Measurements from ENCODE around the gene OGFR.

OGFR gene

GRCh38 chr20:62825986-62826645 lies 21.5 kb downstream of the OGFR start:
- no peak for DNase-seq (ENCODE audit: low read depth)

DNA sequence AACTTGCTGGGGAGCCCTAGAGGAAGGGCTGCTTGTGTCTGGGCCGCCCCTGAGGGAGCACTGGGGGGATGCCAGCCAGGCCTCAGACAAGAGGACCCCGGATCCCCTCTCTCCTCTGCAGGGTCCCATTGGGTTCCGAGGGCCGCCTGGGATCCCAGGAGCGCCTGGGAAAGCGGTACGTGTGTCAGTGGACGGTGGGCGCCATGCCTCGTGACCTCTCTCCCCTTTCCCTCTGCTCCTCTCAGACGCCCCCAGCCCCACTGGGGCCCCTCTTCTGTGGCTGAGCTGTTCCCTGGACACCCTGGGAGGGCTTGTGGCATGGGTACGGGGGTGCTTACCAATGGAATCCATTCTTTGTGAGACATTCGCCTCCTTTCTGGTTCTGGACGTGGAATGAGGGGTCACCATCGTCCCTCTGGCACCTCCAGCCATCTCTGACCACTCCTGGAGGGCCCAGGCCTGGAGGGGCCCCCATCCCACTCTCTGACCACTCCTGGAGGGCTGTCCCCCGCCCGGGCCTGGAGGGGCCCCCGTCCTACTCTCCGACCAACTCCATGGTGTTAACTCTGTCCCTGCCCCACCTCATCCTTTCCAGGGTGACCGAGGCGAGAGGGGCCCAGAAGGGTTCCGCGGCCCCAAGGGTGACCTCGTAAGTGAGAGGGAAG lies 22.1 kb downstream of the OGFR start:
- DNase-seq (ENCODE audit: low read depth) = no peak

DNA sequence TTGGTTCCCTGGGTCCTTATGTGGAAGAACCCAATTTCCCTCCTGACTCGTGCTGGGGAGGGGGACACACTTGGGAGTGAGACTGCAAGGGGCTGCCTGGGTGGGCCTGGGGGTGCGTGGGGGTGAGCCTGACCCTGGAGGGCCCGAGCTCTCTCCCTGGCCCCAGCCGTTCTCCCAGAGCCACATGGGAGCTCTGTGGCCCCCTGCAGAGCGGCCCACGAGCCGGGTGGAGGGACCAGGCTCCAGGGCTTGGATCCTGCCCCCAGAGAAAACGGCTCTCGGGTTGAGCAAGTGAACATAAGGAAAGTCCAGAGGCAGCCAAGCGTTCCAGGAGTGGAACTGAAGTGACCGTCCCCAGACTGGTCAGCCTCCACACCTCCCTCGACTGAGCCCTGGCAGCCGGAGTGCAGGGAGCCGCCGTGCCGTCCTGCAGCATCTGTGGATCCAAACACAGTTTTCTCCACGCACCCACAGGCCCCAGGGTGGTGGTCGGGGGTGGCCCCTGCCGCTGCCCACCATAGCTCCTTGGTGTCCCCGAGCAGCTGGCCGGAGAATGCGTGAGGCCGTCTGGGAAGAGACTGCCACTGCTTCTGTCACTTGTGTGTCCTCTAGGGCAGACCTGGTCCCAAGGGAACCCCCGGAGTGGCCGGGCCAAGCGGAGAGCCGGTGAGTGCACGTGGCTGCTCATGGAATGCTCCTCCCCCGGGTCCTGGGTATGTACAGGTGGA lies 22.8 kb downstream of the OGFR start:
- no peak for DNase-seq (ENCODE audit: low read depth)

GRCh38 chr20:62828051-62828450 lies 23.4 kb downstream of the OGFR start:
- no peak for DNase-seq (ENCODE audit: low read depth)

DNA sequence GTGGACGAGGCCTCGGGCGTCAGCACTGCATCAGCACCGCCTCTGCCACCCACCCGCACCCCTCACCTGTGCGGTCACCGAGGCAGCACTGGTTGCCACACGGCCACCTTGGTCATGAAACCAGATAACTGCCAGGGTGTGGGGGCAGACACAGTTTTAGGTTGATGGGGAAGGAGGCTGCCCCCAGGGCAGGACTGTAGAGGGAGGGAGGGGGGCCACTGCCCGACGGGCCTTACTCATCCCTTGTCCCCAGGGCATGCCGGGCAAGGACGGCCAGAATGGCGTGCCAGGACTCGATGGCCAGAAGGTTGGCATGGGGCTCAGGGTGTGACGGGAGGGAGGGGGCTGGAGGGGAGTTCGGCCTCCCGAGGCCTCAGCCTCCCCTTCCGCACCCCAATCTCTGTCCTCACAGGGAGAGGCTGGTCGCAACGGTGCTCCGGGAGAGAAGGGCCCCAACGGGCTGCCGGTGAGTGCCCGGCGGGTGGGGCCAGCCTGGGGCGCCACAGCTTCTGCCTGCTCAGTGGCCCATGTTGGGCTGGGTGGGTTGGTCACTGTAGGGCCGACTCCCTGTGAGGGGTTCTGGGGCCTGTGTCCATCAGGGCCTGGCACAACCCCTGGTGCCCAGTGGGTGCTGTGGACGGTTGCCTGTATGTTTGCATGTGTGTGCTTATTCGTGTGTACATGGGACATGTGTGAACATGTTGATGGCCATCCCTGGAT lies 24.0 kb downstream of the OGFR start:
- no peak for DNase-seq (ENCODE audit: low read depth)

DNA sequence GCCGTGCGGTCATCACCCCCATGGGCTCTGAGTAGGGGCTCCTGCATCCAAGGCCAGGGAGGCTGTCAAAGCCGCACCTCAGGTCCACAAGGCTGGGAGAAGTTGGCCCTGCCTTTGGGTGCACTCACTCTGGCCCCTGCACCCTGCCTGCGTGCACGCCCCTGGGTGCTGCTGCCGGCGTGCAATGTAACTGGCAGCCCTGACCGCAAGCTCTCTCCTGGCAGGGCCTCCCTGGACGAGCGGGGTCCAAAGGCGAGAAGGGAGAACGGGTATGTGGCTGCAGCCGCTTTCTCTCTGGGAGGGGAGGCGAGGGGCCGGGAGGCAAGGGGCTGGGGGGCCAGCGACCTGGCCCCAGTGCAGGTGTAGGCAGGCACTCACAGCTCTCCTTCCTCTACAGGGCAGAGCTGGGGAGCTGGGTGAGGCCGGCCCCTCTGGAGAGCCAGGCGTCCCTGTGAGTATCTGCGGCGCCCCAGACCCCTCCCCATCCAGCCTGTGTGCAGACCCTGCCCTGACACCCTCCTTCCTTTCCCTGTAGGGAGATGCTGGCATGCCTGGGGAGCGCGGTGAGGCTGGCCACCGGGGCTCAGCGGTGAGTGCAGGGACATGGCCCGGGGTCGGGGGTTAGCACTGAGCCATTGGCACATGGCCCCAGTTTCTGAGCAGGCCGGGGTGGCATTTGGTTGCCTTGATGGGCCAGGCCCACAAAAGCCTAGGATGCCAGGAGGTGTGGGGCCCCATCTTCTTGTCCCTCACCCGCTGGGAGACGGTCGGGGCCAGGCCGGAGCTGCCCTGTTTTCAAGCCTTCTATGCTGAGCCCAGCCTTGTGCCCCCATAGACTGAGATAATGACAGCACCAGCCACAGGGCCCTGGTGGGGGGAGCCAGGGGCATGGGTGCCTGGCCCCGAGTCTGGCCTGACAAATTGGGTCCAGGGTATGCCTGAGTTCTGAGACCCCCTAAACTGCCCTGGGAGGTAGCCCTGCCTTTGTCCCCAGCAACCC lies 24.9 kb downstream of the OGFR start:
- DNase-seq (ENCODE audit: low read depth) = no peak

DNA sequence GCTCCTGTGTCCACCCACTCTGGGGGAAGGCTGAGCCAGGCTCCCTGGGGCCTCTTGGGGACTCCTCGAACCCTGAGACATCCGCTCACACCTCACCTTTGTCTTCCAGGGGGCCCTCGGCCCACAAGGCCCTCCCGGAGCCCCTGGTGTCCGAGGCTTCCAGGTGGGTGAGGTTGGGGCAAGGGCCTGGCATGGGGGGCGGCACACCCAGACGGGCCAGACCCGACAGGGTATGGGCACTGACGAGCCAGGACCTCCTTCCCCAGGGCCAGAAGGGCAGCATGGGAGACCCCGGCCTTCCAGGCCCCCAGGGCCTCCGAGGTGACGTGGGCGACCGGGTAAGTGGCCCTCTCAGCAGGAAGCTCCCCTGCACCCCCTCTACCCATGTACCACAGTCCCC lies 25.6 kb downstream of the OGFR start:
- no peak for DNase-seq (ENCODE audit: low read depth)

GRCh38 chr20:62830821-62831220 lies 26.2 kb downstream of the OGFR start:
- DNase-seq (ENCODE audit: low read depth) = no peak

DNA sequence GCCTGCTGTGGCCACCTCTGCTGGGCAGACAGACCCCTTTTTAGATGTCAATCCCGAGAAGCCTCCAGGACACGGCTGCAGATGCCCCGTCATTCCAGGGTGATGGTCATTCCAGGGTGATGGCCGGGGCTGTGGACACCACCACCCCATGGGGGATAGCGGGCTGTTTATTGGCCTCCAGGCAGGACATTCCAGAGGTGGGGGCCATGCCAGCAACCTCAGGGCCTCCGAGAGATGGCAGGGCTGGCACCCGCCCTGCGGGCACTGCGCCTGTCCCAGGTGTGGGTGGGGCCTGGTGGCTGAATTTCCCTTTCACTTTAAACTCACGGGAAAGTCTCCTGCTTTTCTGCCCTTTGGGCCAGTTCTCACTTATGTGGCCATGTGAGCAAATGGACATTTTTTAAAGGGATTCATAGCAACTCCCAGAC lies 26.7 kb downstream of the OGFR start:
- no peak for DNase-seq (ENCODE audit: low read depth)

- no peak for DNase-seq (ENCODE audit: low read depth)
Measured at GRCh38 chr20:62831854-62832211, 27.2 kb downstream of the OGFR start.

DNA sequence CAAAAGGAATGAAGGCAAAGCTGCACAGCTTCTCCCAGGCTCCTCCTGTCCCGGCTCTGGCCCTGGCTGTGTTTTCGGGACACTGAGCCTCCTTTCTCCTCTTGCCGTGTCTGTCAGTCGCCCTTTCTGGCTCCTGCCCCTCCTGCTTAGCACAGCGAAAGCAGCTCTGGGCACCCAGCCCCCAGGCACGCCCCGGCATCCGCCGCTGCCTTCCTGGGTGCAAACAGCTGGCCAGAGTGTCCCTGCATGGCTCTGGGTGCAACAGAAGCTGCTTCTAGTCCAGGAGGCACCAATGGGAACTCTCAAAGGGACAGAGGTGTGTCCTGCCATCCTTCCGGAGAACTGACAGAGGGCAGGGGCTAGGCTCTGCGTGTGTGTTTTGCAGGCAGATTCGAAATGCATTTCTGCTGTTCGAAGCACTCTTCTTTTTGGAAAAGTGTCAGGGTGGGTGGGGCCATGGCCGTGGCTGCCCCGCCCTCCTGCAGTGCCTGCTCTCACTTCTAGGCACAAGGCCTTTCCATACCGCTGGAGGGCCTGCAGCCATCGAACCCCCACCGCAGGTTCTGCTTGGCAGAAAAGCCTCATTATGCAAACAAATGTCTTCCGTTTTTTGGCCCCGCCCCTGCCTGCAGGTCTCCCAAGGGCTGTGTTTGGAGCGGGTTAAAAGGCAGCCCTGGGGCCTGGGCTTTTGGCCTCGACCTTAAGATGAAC lies 27.7 kb downstream of the OGFR start:
- no peak for DNase-seq (ENCODE audit: low read depth)

DNA sequence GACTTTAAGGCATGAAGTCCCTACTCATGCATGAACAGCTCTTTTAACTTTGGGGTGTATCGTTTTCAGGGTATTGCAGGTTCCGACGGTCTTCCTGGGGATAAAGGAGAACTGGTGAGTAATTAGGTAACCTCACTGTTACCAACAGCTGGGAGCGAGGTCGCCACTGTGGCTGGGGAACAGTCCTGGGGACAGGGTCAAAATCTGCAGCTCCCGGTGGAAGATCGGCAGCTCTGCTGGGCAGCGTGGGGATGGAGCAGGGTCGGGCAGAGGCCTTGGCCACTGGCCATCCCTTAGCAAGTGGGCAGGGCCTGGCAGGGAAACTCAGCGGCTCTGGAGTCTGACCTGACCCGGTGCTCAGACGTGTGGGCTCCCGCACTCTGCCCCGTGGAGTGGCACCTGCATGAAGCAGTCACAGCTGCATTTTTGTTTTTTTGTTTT lies 28.3 kb downstream of the OGFR start:
- DNase-seq (ENCODE audit: low read depth) = no peak

- no peak for DNase-seq (ENCODE audit: low read depth)
Measured at GRCh38 chr20:62834967-62835730, 30.5 kb downstream of the OGFR start.

- DNase-seq (ENCODE audit: low read depth) = no peak
Measured at GRCh38 chr20:62835931-62836861, 31.6 kb downstream of the OGFR start.

- DNase-seq (ENCODE audit: low read depth) = no peak
Measured at GRCh38 chr20:62836967-62837490, 32.4 kb downstream of the OGFR start.

GRCh38 chr20:62837790-62838127 lies 33.1 kb downstream of the OGFR start:
- no peak for DNase-seq (ENCODE audit: low read depth)

DNA sequence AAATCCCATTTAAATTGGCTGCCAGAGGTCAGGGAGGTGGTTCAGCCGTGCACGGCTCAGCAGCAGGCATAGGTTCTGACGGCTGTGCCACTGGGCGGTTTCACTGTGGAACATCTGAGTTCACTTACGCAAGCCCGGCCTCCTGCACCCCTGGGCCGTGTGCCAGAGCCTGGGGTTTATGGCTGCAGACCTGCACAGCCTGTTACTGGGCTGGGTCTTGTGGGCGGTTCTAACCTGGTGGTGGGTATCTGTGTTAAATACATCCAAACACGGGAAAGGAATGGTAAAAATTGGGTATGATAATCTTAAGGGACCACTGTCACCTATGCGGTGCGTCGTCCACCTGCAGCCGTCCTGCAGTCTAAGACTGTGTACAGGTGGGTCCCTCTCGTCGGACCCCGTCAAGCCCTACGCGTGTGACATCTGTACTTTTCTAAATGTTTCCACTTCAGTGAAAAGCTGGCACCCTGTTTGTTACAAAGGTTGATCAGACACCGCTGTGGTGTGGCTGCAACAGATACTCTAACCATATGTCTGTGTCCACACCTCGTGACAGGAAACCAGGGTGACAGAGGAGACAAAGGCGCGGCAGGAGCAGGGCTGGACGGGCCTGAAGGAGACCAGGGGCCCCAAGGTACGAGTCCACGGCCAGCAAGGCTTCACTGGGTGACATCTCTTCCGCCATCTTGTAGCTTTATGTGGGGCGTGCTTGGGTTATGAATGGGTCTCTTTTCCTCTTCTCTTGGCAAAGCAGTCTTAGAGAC lies 33.7 kb downstream of the OGFR start:
- no peak for DNase-seq (ENCODE audit: low read depth)

- DNase-seq (ENCODE audit: low read depth) = no peak
Measured at GRCh38 chr20:62839261-62839660, 34.6 kb downstream of the OGFR start.

Data from stimulated activated CD8-positive, alpha-beta memory T cell treated with anti-CD3 and anti-CD28 coated beads, Interleukin-7, amount 100 ng/mL, for 24 hours (primary cell).